HepG2 (cell line): ENCODE measurements around the gene NUP85. TPM values are rescaled to one million over a fixed set of nuclear protein-coding genes. Genes with fewer than 3 reads are reported as not detected.
A peak's percentile ranks its signal among the peaks of the same experiment; 100 is the strongest.

Experiments used
- MED8 ChIP-seq: sonication (generic); formaldehyde crosslinking; IDR thresholded peaks from 2 replicates; pipeline ENCODE4 v1.8.1; 2023; ENCODE audit warnings: mild to moderate bottlenecking, missing genetic modification reagents; ENCODE audit not compliant: insufficient replicate concordance
- RBM22 ChIP-seq: fragments of 200-400 bp; formaldehyde crosslinking; optimal IDR thresholded peaks from 2 replicates; pipeline ENCODE3; 2017; ENCODE audit warnings: mild to moderate bottlenecking, low read length, moderate library complexity
- ZNF335 ChIP-seq: sonication (generic); formaldehyde crosslinking; IDR thresholded peaks from 2 replicates; pipeline ENCODE4 v1.4.0; 2020; ENCODE audit warnings: missing genetic modification reagents
- ZNF724P ChIP-seq: sonication (generic); formaldehyde crosslinking; IDR thresholded peaks from 2 replicates; pipeline ENCODE4 v1.8.0; 2022; ENCODE audit warnings: missing genetic modification reagents, borderline replicate concordance
- polyA plus RNA-seq, 8 experiments: library from polyadenylated mRNA; depleted of rRNA in 3 of 8; stranded (reverse) in 7 of 8; unstranded in 1 of 8; fragments of >200 nt; fragmentation: Illumina TruSeq in 4 of 8; extraction: Trizol in 4 of 8; gene quantifications; 2 replicates each; pipeline versions ENCODE4 v1.2.1 to v1.2.3, GENCODE V29; 2011 to 2016; ENCODE audit warnings: low read depth in 4 of 8, missing spikeins in 1 of 8, mixed read lengths in 1 of 8; ENCODE audit not compliant: insufficient read depth in 1 of 8
- total RNA-seq, 5 experiments: library from RNA; depleted of rRNA; stranded (reverse); fragments of >200 nt; fragmentation: Illumina TruSeq; extraction: Trizol; gene quantifications; 2 replicates each; pipeline ENCODE4 v1.2.3, GENCODE V29; 2016; ENCODE audit warnings: low read depth in 1 of 5
- TF ChIP-seq, protein P1 (sequence below): IDR thresholded peaks from 2 replicates; pipeline ENCODE4 v1.6.1; 2016; ENCODE audit warnings: missing biosample characterization, missing genetic modification reagents, low read depth
- TF ChIP-seq, protein P2 (sequence below): sonication (generic); formaldehyde crosslinking; IDR thresholded peaks from 2 replicates; pipeline ENCODE4 v1.9.0; 2021; ENCODE audit warnings: missing genetic modification reagents, mild to moderate bottlenecking, borderline replicate concordance
- TF ChIP-seq, protein P3 (sequence below): sonication (generic); formaldehyde crosslinking; IDR thresholded peaks from 2 replicates; pipeline ENCODE4 v1.8.0; 2022; ENCODE audit warnings: mild to moderate bottlenecking, missing genetic modification reagents; ENCODE audit not compliant: insufficient replicate concordance
- TF ChIP-seq, protein P4 (sequence below): sonication (generic); formaldehyde crosslinking; IDR thresholded peaks from 2 replicates; pipeline ENCODE4 v1.4.0; 2020; ENCODE audit warnings: missing genetic modification reagents, borderline replicate concordance
- TF ChIP-seq, protein P5 (sequence below): sonication (generic); formaldehyde crosslinking; IDR thresholded peaks from 2 replicates; pipeline ENCODE4 v1.5.0; 2020; ENCODE audit warnings: mild to moderate bottlenecking, missing genetic modification reagents, borderline replicate concordance

Gene NUP85
- total and polyA plus RNA-seq, 2 of the 13 experiments (the other 11 are each of a cell fraction or from before 2014, with no cell fraction given), result 89.1 to 124 TPM

DNA sequence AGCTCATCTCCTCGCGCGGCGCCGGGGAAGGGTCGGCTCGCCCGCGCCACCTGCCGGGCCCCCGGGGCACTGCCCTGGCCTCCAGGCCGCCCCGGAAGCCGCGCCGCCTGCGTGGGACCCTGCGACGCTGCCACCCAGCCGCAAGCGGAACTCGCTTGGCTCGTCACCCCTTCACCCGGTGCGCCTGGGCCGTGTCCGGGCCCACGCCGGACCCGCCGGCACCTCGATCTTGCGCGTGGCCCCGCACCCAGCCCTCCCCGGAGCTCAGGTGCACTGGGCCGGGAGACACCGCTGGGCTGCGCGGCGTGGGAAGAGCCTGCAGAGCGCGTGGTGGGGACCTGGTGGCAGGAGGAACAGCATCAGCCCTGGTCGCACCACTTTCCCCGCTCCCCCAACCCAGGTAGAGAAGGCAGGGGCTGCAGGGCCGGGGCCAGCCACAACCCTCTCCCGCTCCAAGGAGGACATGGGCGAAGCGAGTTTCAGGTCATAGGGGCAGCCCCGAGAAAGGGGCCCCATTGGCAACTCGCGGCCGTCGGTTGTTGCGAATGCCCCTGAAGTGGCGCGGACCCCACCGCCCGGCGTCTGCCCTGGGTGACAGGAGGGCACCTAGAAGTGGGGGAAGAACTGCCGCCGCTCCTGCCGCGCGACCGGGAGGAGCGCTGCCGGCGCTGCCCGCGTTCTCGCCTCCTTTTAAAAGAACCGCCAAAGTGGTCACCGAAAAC is 65.9 kb downstream of the NUP85 start (continued):
- TF ChIP-seq ZNF724P, result peak; percentile 63
- peak; percentile 88 for TF ChIP-seq MED8 (CRISPR knock-in tag)
- peak; percentile 37 for TF ChIP-seq RBM22
- TF ChIP-seq, protein P1, sequence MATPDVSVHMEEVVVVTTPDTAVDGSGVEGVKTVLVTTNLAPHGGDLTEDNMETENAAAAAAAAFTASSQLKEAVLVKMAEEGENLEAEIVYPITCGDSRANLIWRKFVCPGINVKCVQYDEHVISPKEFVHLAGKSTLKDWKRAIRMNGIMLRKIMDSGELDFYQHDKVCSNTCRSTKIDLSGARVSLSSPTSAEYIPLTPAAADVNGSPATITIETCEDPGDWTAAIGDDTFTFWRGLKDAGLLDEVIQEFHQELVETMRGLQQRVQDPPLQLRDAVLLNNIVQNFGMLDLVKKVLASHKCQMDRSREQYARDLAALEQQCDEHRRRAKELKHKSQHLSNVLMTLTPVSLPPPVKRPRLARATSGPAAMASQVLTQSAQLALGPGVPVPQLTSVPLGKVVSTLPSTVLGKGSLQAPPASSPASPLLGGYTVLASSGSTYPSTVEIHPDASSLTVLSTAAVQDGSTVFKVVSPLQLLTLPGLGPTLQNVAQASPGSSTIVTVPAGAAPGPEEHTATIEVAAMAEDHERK, result no peak
- TF ChIP-seq, protein P2, sequence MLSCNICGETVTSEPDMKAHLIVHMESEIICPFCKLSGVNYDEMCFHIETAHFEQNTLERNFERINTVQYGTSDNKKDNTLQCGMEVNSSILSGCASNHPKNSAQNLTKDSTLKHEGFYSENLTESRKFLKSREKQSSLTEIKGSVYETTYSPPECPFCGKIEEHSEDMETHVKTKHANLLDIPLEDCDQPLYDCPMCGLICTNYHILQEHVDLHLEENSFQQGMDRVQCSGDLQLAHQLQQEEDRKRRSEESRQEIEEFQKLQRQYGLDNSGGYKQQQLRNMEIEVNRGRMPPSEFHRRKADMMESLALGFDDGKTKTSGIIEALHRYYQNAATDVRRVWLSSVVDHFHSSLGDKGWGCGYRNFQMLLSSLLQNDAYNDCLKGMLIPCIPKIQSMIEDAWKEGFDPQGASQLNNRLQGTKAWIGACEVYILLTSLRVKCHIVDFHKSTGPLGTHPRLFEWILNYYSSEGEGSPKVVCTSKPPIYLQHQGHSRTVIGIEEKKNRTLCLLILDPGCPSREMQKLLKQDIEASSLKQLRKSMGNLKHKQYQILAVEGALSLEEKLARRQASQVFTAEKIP (CRISPR knock-in tag), result no peak
- TF ChIP-seq, protein P3, sequence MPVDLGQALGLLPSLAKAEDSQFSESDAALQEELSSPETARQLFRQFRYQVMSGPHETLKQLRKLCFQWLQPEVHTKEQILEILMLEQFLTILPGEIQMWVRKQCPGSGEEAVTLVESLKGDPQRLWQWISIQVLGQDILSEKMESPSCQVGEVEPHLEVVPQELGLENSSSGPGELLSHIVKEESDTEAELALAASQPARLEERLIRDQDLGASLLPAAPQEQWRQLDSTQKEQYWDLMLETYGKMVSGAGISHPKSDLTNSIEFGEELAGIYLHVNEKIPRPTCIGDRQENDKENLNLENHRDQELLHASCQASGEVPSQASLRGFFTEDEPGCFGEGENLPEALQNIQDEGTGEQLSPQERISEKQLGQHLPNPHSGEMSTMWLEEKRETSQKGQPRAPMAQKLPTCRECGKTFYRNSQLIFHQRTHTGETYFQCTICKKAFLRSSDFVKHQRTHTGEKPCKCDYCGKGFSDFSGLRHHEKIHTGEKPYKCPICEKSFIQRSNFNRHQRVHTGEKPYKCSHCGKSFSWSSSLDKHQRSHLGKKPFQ (CRISPR knock-in tag), result peak; percentile 11
- TF ChIP-seq, protein P4, sequence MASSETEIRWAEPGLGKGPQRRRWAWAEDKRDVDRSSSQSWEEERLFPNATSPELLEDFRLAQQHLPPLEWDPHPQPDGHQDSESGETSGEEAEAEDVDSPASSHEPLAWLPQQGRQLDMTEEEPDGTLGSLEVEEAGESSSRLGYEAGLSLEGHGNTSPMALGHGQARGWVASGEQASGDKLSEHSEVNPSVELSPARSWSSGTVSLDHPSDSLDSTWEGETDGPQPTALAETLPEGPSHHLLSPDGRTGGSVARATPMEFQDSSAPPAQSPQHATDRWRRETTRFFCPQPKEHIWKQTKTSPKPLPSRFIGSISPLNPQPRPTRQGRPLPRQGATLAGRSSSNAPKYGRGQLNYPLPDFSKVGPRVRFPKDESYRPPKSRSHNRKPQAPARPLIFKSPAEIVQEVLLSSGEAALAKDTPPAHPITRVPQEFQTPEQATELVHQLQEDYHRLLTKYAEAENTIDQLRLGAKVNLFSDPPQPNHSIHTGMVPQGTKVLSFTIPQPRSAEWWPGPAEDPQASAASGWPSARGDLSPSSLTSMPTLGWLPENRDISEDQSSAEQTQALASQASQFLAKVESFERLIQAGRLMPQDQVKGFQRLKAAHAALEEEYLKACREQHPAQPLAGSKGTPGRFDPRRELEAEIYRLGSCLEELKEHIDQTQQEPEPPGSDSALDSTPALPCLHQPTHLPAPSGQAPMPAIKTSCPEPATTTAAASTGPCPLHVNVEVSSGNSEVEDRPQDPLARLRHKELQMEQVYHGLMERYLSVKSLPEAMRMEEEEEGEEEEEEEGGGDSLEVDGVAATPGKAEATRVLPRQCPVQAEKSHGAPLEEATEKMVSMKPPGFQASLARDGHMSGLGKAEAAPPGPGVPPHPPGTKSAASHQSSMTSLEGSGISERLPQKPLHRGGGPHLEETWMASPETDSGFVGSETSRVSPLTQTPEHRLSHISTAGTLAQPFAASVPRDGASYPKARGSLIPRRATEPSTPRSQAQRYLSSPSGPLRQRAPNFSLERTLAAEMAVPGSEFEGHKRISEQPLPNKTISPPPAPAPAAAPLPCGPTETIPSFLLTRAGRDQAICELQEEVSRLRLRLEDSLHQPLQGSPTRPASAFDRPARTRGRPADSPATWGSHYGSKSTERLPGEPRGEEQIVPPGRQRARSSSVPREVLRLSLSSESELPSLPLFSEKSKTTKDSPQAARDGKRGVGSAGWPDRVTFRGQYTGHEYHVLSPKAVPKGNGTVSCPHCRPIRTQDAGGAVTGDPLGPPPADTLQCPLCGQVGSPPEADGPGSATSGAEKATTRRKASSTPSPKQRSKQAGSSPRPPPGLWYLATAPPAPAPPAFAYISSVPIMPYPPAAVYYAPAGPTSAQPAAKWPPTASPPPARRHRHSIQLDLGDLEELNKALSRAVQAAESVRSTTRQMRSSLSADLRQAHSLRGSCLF, result 0 out of 2 replicates have a peak, but pooled peaks have one; percentile 28
- TF ChIP-seq ZNF335 (CRISPR knock-in tag), result no peak
- TF ChIP-seq, protein P5, sequence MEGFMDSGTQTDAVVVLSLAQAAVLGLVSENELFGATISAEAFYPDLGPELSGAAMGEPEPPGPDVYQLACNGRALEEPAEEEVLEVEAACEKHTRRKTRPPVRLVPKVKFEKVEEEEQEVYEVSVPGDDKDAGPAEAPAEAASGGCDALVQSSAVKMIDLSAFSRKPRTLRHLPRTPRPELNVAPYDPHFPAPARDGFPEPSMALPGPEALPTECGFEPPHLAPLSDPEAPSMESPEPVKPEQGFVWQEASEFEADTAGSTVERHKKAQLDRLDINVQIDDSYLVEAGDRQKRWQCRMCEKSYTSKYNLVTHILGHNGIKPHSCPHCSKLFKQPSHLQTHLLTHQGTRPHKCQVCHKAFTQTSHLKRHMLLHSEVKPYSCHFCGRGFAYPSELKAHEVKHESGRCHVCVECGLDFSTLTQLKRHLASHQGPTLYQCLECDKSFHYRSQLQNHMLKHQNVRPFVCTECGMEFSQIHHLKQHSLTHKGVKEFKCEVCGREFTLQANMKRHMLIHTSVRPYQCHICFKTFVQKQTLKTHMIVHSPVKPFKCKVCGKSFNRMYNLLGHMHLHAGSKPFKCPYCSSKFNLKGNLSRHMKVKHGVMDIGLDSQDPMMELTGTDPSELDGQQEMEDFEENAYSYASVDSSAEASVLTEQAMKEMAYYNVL (CRISPR knock-in tag), result peak; percentile 86
